Measurements from ENCODE around the gene CLTCL1.

GRCh38 chr22:19224557-19224956 is 67.0 kb downstream of the CLTCL1 start:
- no peak for TF ChIP-seq POLR2A (IDR thresholded peaks at IDR 0.05)
- TF ChIP-seq CTCF (IDR thresholded peaks at IDR 0.05): no peak

Data from ovary (tissue), 3 donors.